GM18520 (cell line): Measurements from ENCODE around the gene INSIG1.

ENCODE experiments used
- ATAC-seq: cut with Tn5 transposase; IDR thresholded peaks from one replicate; pipeline ENCODE4 v1.9.1; 2021; ENCODE audit not compliant: unreplicated experiment

The INSIG1 gene

GRCh38 chr7:155346285-155346684 lies 48.6 kb downstream of the INSIG1 start:
- no peak for ATAC-seq

GRCh38 chr7:155348806-155349205 lies 51.1 kb downstream of the INSIG1 start:
- ATAC-seq = no peak

- ATAC-seq = no peak
These were observed 52.1 kb downstream of the INSIG1 start for GRCh38 chr7:155349601-155350331.

- no peak for ATAC-seq
These were observed 53.6 kb downstream of the INSIG1 start for GRCh38 chr7:155351120-155351870.

GRCh38 chr7:155352076-155352752 lies 54.5 kb downstream of the INSIG1 start:
- ATAC-seq = no peak

- no peak for ATAC-seq
These were observed 55.1 kb downstream of the INSIG1 start for GRCh38 chr7:155352753-155353115.

GRCh38 chr7:155353256-155353897 lies 55.7 kb downstream of the INSIG1 start:
- no peak for ATAC-seq

- no peak for ATAC-seq
These were observed 56.8 kb downstream of the INSIG1 start for GRCh38 chr7:155354371-155355048.

GRCh38 chr7:155355176-155355575 lies 57.5 kb downstream of the INSIG1 start:
- no peak for ATAC-seq

GRCh38 chr7:155355745-155356144 lies 58.1 kb downstream of the INSIG1 start:
- ATAC-seq = no peak

GRCh38 chr7:155356323-155357105 lies 58.8 kb downstream of the INSIG1 start:
- no peak for ATAC-seq

- no peak for ATAC-seq
These were observed 59.9 kb downstream of the INSIG1 start for GRCh38 chr7:155357573-155358041.

GRCh38 chr7:155358066-155358947 lies 60.6 kb downstream of the INSIG1 start:
- ATAC-seq = no peak

GRCh38 chr7:155358948-155359712 lies 61.5 kb downstream of the INSIG1 start:
- no peak for ATAC-seq
